Vagina (tissue), 2 donors: ENCODE results near the gene TRMT44. TPM values are rescaled to one million over a fixed set of nuclear protein-coding genes. Genes with fewer than 3 reads are reported as not detected.

ENCODE experiments used
- DNase-seq, 2 donors: peaks; one replicate each; pipeline ENCODE4 v3.0.0-alpha.2; 2017; ENCODE audit errors: extremely low spot score in 2 of 2
- H3K27ac ChIP-seq: fragments of 200-600 bp; sonication (generic); one replicate; pipeline ENCODE4 v1.5.1; 2019
- H3K27me3 ChIP-seq: fragments of 200-600 bp; sonication (generic); one replicate; pipeline ENCODE4 v1.5.1; 2019
- H3K36me3 ChIP-seq, 2 donors: fragments of 200-600 bp; sonication (generic); one replicate each; pipeline ENCODE4 v1.5.1; 2017 to 2019
- H3K4me1 ChIP-seq: fragments of 200-600 bp; sonication (generic); one replicate; pipeline ENCODE4 v1.5.1; 2019
- H3K4me3 ChIP-seq, 2 donors: fragments of 200-600 bp; sonication (generic); 1 replicate in 1 of 2; 2 replicates in 1 of 2; pipeline ENCODE4 v1.5.1; 2016 to 2019
- H3K9me3 ChIP-seq: fragments of 200-600 bp; sonication (generic); one replicate; pipeline ENCODE4 v1.5.1; 2019
- POLR2A ChIP-seq, 2 donors: fragments of 450-650 bp; IDR thresholded peaks; one replicate each; pipeline ENCODE4 v1.6.1; 2017; ENCODE audit warnings: antibody characterized with exemption in 2 of 2, mild to moderate bottlenecking in 2 of 2, moderate library complexity in 2 of 2
- POLR2AphosphoS5 ChIP-seq, 2 donors: sonication (generic); formaldehyde crosslinking; IDR thresholded peaks; one replicate each; pipeline ENCODE4 v1.9.0; 2017; ENCODE audit warnings: antibody characterized with exemption in 2 of 2, mild to moderate bottlenecking in 2 of 2, low read depth in 1 of 2; ENCODE audit not compliant: insufficient read depth in 1 of 2
- intact Hi-C: fragments of 100-400 bp; cut with DNase I; formaldehyde crosslinking; loops from one replicate; pipeline ENCODE4 v1.15.1; 2023
- total RNA-seq: library from RNA; depleted of rRNA; stranded (reverse); fragments of >200 nt; gene quantifications from one replicate; pipeline ENCODE4 v1.2.3, GENCODE V29; 2016
- TF ChIP-seq, protein P1 (sequence below), 3 experiments: fragments of 450-650 bp in 2 of 3; fragments of 200-600 bp in 1 of 3; sonication (generic) in 1 of 3; IDR thresholded peaks; one replicate each; pipeline ENCODE4 v1.5.1; 2017 to 2019; ENCODE audit warnings: antibody characterized with exemption in 3 of 3, mild to moderate bottlenecking in 2 of 3, moderate library complexity in 2 of 3

Gene TRMT44
- total RNA-seq, 1 donor from 2014 or later: 19.2 TPM

DNA sequence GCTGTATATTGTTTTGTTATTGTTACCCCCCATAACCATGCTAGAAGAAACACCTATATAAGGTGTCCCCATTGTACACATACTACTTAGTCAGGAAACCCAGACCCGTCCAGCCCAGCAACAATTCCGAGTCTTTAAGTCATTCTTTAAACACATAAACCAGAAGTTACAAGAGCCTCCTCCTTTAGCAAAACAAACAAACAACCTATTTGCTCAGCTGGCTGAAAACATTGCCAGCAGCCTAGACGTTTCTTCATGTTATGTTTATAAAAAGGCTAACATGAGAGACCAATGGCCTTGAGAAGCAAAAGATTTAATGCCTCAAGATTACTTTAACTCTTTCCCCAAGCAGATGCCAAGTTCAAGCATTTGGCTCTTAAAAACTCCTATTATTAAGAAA is 1.4 kb upstream of the TRMT44 start:
- no peak overlapping the region for H3K4me3 ChIP-seq
- DNase-seq: no peak
- TF ChIP-seq POLR2AphosphoS5 (IDR thresholded peaks at IDR 0.05; ENCODE audit: insufficient read depth in 1 of 2, low read depth in 1 of 2): no peak
- TF ChIP-seq POLR2A (IDR thresholded peaks at IDR 0.05): no peak
- TF ChIP-seq, protein P1, sequence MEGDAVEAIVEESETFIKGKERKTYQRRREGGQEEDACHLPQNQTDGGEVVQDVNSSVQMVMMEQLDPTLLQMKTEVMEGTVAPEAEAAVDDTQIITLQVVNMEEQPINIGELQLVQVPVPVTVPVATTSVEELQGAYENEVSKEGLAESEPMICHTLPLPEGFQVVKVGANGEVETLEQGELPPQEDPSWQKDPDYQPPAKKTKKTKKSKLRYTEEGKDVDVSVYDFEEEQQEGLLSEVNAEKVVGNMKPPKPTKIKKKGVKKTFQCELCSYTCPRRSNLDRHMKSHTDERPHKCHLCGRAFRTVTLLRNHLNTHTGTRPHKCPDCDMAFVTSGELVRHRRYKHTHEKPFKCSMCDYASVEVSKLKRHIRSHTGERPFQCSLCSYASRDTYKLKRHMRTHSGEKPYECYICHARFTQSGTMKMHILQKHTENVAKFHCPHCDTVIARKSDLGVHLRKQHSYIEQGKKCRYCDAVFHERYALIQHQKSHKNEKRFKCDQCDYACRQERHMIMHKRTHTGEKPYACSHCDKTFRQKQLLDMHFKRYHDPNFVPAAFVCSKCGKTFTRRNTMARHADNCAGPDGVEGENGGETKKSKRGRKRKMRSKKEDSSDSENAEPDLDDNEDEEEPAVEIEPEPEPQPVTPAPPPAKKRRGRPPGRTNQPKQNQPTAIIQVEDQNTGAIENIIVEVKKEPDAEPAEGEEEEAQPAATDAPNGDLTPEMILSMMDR (IDR thresholded peaks at IDR 0.05): no peak

GRCh38 chr4:8439914-8440491 is 574 bp upstream of the TRMT44 start:
- Histone ChIP-seq H3K27ac (peak overlapping the region; percentile 77), H3K9me3 (no peaks in the 10 kb centered on the region), H3K27me3 (no peaks in the 10 kb centered on the region), H3K4me1 (peaks cover 78% of the 10 kb centered on the region), H3K36me3 (no peaks in the 10 kb centered on the region), H3K4me3 (peak overlapping the region; percentile 91 to 96)
- intact Hi-C loops: no loop called here
- no peak for DNase-seq
- TF ChIP-seq POLR2AphosphoS5 (IDR thresholded peaks at IDR 0.05; ENCODE audit: insufficient read depth in 1 of 2, low read depth in 1 of 2) (no peak), POLR2A (IDR thresholded peaks at IDR 0.05) (no peak)
- TF ChIP-seq, protein P1 (IDR thresholded peaks at IDR 0.05): no peak

More for the DNA sequence above, 1.4 kb upstream of the TRMT44 start:
- H3K27ac ChIP-seq: peak overlapping the region; percentile 73
- H3K36me3 ChIP-seq: no peaks in the 10 kb centered on the region
- H3K9me3 ChIP-seq: no peaks in the 10 kb centered on the region
- H3K4me1 ChIP-seq: peaks cover 83% of the 10 kb centered on the region
- intact Hi-C loops: no loop called here
- no peaks in the 10 kb centered on the region for H3K27me3 ChIP-seq

DNA sequence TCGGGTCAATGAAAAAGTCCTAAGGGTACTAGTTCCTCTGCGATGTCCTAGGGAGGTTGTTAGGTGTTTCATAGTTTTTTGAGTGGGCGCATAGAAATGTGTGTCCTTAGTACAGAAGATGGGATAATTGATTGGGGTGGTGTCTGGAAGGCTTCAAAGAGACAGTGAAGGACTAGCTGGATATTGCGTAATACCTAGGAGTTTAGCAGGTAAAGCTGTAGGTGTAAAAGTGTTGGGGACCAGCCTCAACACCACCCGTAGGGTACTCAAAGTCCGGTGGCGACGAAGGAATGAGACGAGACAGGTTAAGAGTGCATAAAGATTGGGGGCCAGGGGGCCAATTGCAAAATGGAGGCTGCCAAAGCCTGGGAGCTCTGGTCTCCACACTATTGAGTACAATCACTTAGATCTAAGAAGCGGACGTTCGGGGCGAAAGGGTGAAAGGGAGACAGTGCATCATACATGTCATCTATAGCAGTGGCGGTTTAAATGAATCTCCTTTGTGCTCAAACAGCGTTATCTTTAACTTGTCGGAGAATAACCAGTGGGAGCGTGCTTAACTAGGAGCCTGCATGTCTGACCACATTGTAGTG is 1.0 kb downstream of the TRMT44 start:
- Histone ChIP-seq H3K9me3 (no peaks in the 10 kb centered on the region), H3K4me3 (peak overlapping the region; percentile 91 to 96), H3K4me1 (peaks cover 62% of the 10 kb centered on the region), H3K27me3 (no peaks in the 10 kb centered on the region), H3K36me3 (peaks cover 0 to 2% of the 10 kb centered on the region in 2 donors), H3K27ac (peak overlapping the region; percentile 77)
- TF ChIP-seq POLR2AphosphoS5 (IDR thresholded peaks at IDR 0.05; ENCODE audit: insufficient read depth in 1 of 2, low read depth in 1 of 2): no peak
- no peak for TF ChIP-seq POLR2A (IDR thresholded peaks at IDR 0.05)
- TF ChIP-seq, protein P1 (IDR thresholded peaks at IDR 0.05): no peak
- intact Hi-C loops: no loop called here
- DNase-seq: no peak

- no peak overlapping the region for H3K4me3 ChIP-seq
- no peak for TF ChIP-seq POLR2A (IDR thresholded peaks at IDR 0.05)
- no peak for TF ChIP-seq POLR2AphosphoS5 (IDR thresholded peaks at IDR 0.05; ENCODE audit: insufficient read depth in 1 of 2, low read depth in 1 of 2)
- TF ChIP-seq, protein P1 (IDR thresholded peaks at IDR 0.05): no peak
These were observed 2.2 kb downstream of the TRMT44 start for GRCh38 chr4:8442596-8443358.

More at GRCh38 chr4:8442596-8443358, 2.2 kb downstream of the TRMT44 start:
- no peak overlapping the region for H3K27ac ChIP-seq
- no peaks in the 10 kb centered on the region for H3K9me3 ChIP-seq
- peaks cover 0 to 13% of the 10 kb centered on the region in 2 donors for H3K36me3 ChIP-seq
- no peak for DNase-seq
- peaks cover 54% of the 10 kb centered on the region for H3K4me1 ChIP-seq
- H3K27me3 ChIP-seq: no peaks in the 10 kb centered on the region
- intact Hi-C loops: no loop called here
